Endothelial cell (in vitro differentiated cells): ENCODE data around the gene PLXNC1. TPM values are rescaled to one million over a fixed set of nuclear protein-coding genes. Genes with fewer than 3 reads are reported as not detected.
A peak's percentile ranks its signal among the peaks of the same experiment; 100 is the strongest.

Source experiments
- DNase-seq: peaks from one replicate; pipeline ENCODE4 v3.0.0; 2021; ENCODE audit warnings: low spot score
- H3K27ac Mint-ChIP-seq: one replicate; pipeline ENCODE4 v1.8.0; 2021; ENCODE audit warnings: mixed read lengths, inconsistent platforms; ENCODE audit not compliant: unreplicated experiment
- H3K27me3 Mint-ChIP-seq: one replicate; pipeline ENCODE4 v1.8.0; 2021; ENCODE audit warnings: mild to moderate bottlenecking, moderate library complexity, mixed read lengths, inconsistent platforms; ENCODE audit not compliant: unreplicated experiment
- H3K36me3 Mint-ChIP-seq: one replicate; pipeline ENCODE4 v1.8.0; 2021; ENCODE audit warnings: mild to moderate bottlenecking, low read depth, mixed read lengths, inconsistent platforms; ENCODE audit not compliant: unreplicated experiment
- H3K4me1 Mint-ChIP-seq: one replicate; pipeline ENCODE4 v1.8.0; 2021; ENCODE audit warnings: mild to moderate bottlenecking, mixed read lengths, inconsistent platforms; ENCODE audit not compliant: unreplicated experiment
- H3K4me3 Mint-ChIP-seq: one replicate; pipeline ENCODE4 v1.8.0; 2021; ENCODE audit warnings: mild to moderate bottlenecking, mixed read lengths, inconsistent platforms; ENCODE audit not compliant: unreplicated experiment
- H3K9me3 Mint-ChIP-seq: one replicate; pipeline ENCODE4 v1.8.0; 2021; ENCODE audit warnings: mixed read lengths, inconsistent platforms; ENCODE audit not compliant: unreplicated experiment
- CTCF ChIP-seq: fragments of 200-600 bp; sonication (generic); IDR thresholded peaks from one replicate; pipeline ENCODE4 v1.5.0; 2021; ENCODE audit warnings: antibody characterized with exemption; ENCODE audit not compliant: unreplicated experiment
- total RNA-seq: library from RNA; stranded (reverse); fragmentation: NEBNext Ultra II Directional; extraction: Animal tissue kit (Norgen Biotek cat#: 25700); gene quantifications from one replicate; pipeline ENCODE4 v1.2.1, GENCODE V29; 2021; ENCODE audit not compliant: unreplicated experiment

The PLXNC1 gene
- total RNA-seq, 1 donor from 2014 or later, result 1.1 TPM

GRCh38 chr12:94122591-94122990 is 25.8 kb upstream of the PLXNC1 start:
- Mint-ChIP-seq H3K27me3 (no peaks in the 10 kb centered on the region), H3K4me1 (peaks cover 46% of the 10 kb centered on the region), H3K36me3 (no peaks in the 10 kb centered on the region), H3K9me3 (no peaks in the 10 kb centered on the region), H3K4me3 (no peak overlapping the region), H3K27ac (no peak overlapping the region)
- no peak for DNase-seq
- TF ChIP-seq CTCF, result no peak

GRCh38 chr12:94123127-94123526 is 25.2 kb upstream of the PLXNC1 start:
- TF ChIP-seq CTCF, result no peak
- Mint-ChIP-seq H3K9me3 (no peaks in the 10 kb centered on the region), H3K4me3 (no peak overlapping the region), H3K4me1 (peaks cover 48% of the 10 kb centered on the region), H3K27ac (no peak overlapping the region), H3K27me3 (no peaks in the 10 kb centered on the region), H3K36me3 (no peaks in the 10 kb centered on the region)
- no peak for DNase-seq

GRCh38 chr12:94126067-94126466 is 22.3 kb upstream of the PLXNC1 start:
- Mint-ChIP-seq H3K27ac (peak overlapping the region; percentile 80), H3K4me3 (peak overlapping the region; percentile 13), H3K36me3 (no peaks in the 10 kb centered on the region), H3K4me1 (peaks cover 36% of the 10 kb centered on the region), H3K27me3 (peaks cover 1% of the 10 kb centered on the region), H3K9me3 (no peaks in the 10 kb centered on the region)
- no peak for TF ChIP-seq CTCF
- DNase-seq, result no peak

GRCh38 chr12:94127239-94128131 is 20.9 kb upstream of the PLXNC1 start:
- Mint-ChIP-seq H3K4me1 (peaks cover 36% of the 10 kb centered on the region), H3K27me3 (peaks cover 1% of the 10 kb centered on the region), H3K36me3 (no peaks in the 10 kb centered on the region), H3K27ac (no peak overlapping the region), H3K9me3 (no peaks in the 10 kb centered on the region), H3K4me3 (no peak overlapping the region)
- no peak for DNase-seq
- no peak for TF ChIP-seq CTCF

GRCh38 chr12:94128280-94128679 is 20.1 kb upstream of the PLXNC1 start:
- Mint-ChIP-seq H3K4me1 (peaks cover 36% of the 10 kb centered on the region), H3K36me3 (no peaks in the 10 kb centered on the region), H3K9me3 (no peaks in the 10 kb centered on the region), H3K4me3 (no peak overlapping the region), H3K27ac (no peak overlapping the region), H3K27me3 (peaks cover 1% of the 10 kb centered on the region)
- no peak for TF ChIP-seq CTCF
- DNase-seq, result no peak
